GM12865 (cell line): ENCODE data around the gene DOK7.

Experiments used
- DNase-seq: peaks from one replicate; pipeline ENCODE4 v3.0.0; 2010; ENCODE audit warnings: low read depth
- H3K4me3 ChIP-seq: 2 replicates; pipeline ENCODE4 v1.5.1; 2011; ENCODE audit warnings: mild to moderate bottlenecking, low read depth, low read length, control low read depth
- TF ChIP-seq, protein P1 (sequence below): IDR thresholded peaks from 2 replicates; pipeline ENCODE4 v1.5.1; 2011; ENCODE audit warnings: low read length, control low read depth, low read depth, inconsistent platforms; ENCODE audit not compliant: insufficient read depth; ENCODE audit errors: missing control alignments

The DOK7 gene

DNA sequence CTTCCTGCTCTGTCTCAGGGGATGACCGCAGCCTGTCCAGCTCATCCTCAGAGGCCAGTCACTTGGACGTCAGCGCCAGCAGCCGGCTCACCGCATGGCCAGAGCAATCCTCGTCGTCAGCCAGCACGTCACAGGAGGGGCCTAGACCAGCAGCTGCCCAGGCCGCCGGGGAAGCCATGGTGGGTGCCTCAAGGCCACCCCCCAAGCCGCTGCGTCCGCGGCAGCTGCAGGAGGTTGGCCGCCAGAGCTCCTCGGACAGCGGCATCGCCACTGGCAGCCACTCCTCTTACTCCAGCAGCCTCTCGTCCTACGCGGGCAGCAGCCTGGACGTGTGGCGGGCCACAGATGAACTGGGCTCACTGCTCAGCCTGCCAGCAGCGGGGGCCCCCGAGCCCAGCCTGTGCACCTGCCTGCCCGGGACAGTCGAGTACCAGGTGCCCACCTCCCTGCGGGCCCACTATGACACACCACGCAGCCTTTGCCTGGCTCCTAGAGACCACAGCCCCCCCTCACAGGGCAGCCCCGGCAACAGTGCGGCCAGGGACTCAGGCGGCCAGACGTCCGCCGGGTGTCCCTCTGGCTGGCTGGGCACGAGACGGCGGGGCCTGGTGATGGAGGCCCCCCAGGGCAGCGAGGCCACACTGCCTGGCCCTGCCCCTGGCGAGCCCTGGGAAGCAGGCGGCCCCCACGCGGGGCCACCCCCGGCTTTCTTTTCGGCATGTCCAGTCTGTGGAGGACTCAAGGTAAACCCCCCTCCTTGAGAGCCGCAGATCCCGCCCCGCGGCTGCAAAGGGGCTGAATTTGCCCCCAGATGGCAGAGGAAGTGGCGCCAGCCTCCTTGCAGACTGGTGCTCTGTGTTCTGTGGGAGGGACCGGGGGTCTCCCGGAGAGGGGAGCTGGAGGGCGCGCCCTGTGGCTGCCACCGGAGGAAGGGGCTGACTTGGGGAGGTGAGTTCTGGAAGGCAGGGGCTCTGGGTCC lies 29.9 kb downstream of the DOK7 start:
- TF ChIP-seq, protein P1, sequence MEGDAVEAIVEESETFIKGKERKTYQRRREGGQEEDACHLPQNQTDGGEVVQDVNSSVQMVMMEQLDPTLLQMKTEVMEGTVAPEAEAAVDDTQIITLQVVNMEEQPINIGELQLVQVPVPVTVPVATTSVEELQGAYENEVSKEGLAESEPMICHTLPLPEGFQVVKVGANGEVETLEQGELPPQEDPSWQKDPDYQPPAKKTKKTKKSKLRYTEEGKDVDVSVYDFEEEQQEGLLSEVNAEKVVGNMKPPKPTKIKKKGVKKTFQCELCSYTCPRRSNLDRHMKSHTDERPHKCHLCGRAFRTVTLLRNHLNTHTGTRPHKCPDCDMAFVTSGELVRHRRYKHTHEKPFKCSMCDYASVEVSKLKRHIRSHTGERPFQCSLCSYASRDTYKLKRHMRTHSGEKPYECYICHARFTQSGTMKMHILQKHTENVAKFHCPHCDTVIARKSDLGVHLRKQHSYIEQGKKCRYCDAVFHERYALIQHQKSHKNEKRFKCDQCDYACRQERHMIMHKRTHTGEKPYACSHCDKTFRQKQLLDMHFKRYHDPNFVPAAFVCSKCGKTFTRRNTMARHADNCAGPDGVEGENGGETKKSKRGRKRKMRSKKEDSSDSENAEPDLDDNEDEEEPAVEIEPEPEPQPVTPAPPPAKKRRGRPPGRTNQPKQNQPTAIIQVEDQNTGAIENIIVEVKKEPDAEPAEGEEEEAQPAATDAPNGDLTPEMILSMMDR = no peak
- no peak overlapping the region for H3K4me3 ChIP-seq
- no peak for DNase-seq

DNA sequence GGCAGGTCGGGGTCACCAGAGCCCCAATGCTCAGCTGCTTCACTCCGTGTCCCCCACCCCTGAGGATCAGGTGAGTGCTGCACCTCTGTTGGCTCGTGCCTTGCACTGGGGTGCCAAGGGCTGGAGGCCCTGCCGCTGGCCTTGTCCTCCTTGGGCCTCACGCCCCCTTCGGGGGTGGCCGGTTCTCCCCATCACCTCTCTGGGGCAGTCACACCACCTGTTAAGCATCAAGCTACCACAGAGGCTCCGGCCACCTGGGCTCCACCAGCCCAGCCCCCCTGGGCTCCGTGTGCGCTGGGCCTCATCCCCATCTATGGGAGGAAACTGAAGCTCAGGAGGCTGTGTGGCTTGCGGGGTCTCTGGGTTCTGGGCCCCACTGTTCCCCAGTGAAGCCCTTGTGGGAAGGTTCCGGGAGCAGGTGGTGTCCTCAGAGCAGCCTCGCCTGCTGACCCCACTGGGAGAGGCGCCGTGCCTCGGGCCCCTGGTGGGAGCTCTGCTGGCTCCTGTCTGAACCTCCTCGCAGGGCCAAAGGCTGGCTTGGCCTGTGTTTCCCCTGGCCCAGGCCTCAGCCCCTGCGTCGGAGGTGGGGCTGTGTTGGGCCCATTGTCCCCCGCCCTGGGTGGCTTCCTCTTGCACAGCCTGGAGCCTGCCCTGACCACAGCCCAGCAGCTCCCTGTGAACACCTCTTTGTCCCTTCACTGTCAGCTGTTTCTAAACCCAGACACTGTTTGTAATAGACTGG lies 30.8 kb downstream of the DOK7 start:
- no peak overlapping the region for H3K4me3 ChIP-seq
- DNase-seq = no peak
- TF ChIP-seq, protein P1 = no peak

DNA sequence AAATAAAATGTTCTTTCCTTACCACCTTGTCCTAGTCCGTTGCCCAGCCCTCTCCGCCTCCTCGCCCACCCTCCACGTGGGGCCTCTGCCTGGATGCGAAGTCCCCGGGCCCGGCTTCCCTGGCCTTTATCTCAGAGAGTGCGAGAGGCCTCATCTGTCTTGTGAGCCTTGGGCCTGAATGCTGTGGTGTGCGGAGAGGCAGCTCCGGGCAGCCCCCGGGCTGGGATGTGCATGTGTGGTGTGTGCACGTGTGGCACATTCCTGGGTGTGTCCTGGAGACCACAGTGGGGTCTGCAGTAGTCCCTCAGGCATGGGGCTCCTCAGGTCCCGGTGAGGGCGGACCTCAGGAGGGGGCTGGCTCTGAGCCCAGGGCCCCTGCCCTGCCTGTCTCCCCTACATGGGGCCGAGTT lies 31.4 kb downstream of the DOK7 start:
- TF ChIP-seq, protein P1 = no peak
- no peak for DNase-seq

GRCh38 chr4:3495204-3495975 lies 32.3 kb downstream of the DOK7 start:
- H3K4me3 ChIP-seq = no peak overlapping the region
- DNase-seq = no peak
- TF ChIP-seq, protein P1 = no peak

More for the DNA sequence above, 31.4 kb downstream of the DOK7 start:
- H3K4me3 ChIP-seq = no peak overlapping the region

- H3K4me3 ChIP-seq = no peak overlapping the region
- DNase-seq = no peak
- TF ChIP-seq, protein P1 = no peak
These were observed 32.9 kb downstream of the DOK7 start for GRCh38 chr4:3496021-3496420.

DNA sequence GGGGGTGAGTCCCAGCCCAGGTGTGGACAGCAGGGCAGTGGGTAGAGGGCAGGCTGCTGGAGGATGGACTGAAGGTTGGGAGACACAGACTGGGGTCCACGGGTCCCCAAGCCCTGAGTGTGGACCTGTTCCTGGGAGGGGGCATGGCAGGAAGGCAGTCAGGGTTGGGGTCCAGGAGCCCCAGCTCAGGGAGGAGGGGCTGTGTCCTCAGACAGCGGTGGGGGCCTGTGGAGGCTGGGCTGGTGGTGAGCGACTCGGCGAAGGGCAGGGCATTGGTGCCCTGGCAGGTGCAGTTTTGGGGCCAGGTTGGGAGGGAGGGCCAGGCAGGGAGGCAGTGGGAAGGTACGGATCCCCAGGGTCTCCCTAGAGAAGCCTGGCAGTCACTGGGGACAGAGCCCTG lies 34.0 kb downstream of the DOK7 start:
- TF ChIP-seq, protein P1 = no peak
- DNase-seq = no peak
- no peak overlapping the region for H3K4me3 ChIP-seq
